ENCODE results near the gene MAEA.
A peak's percentile ranks its signal among the peaks of the same experiment; 100 is the strongest.

MAEA gene

DNA sequence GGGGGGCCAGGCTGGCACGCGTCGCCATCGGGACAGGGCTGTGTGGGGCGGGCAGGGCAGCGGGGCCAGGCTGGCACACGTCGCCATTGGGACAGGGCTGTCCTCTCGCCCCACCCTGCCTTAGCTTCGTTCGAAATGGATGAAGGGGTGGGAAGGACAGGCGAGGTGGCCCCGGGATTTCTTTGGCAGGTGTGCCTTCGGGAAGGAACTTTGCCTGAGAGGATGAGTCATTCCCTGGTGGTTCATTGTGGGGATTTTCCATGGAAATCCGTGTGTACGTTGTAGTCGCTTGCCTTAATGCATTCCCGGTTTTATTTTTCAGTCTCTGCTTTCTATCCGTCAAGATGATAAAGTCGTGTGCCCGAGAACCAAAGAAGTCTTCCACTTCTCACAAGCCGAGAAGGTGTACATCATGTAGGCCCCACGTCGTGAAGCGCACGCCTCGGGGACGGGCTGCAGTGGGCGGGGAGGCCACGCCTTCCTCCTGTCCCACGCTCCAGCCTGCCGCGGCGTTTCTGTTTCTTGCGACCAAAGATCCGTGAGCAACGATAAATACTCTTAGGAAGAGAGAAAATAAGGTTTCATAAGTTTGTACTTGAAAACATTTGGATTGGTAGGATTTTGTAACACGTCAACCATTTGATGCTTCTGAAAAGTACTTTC is 49.2 kb downstream of the MAEA start:
- DNase-seq, result no peak

DNA sequence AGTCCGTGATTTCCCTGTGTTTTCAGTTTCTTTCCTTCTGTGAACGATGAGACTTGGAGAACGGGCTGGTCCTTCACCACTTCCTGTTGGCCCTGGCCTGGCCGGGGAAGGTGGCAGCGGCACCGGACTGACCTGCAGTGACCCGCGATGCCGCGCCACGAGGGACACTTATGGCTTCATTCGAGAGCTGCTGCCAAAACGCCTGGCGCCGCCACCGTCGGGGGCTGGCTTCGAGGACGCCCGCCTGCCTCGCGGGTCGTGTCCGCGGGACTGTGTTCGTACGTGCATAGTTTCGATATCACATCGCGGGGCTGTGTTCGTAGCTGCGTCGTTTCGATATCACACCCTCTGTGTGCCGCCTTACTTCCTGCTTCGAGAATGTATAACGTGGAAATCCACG is 49.8 kb downstream of the MAEA start:
- DNase-seq, result no peak

DNA sequence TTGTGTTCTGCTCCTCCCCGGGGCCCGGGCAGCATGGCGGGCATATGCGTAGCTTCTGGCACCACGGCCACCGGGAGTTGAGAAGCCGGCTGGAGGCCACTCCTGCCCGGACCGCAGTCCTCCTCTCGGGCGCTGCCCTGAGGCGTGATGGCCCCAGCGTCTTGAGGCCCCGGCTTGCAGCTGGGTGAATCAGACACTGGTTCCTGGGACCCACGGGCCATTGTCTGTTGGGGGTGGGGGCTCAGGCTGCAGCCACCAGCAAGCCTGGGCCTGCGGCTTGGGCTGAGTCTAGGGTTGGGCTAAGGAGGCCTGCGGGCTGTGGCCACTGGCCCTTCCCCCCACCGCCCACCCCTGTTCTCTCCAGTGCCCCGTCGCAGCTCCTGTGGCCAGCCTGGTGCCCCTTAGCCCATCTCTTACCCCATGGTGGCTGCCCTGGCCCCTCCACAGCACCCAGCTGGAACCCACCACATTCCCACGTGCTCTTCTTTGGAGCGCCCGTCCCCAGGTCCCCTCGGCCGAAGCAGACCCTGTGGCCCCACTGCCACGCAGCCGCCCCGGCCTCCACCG is 50.6 kb downstream of the MAEA start:
- DNase-seq, result no peak

DNA sequence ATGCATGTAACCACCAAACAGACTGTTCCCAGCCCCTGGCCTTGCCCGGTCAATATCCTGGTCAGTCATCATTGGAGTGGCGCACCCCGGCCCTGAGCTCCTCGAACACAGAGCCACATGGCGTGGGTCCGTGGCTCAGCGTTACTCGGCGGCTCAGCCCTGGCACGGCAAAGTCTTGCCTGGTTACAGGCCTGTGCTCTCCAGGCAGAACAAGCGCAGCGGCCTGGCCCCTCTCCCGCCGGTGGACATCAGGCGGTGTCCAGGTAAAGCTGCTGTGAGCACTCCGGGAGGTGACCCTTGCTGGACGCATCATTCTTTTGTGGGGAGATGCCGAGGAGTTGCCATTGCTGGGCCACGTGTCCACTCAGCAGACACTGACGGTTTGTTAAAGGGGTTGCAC is 51.2 kb downstream of the MAEA start:
- no peak for DNase-seq

DNA sequence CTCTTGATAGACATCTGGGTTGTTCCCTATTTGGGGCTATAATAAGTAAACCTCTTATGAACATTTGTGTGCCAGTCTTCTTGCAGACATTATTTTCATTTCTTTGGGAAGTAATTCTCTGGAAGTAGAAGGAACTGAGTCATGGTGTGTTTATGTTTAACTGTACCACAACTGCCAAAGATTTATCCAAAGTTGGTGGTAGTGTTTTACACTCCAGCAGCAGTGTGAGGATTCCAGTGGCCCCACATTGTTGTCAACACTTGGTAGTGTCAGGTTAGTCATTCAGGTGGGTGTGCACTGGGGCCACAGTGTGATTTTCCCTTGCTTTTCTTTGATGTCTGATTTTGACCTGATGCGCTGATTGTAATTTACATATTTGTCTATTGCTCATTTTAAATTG is 52.3 kb downstream of the MAEA start:
- DNase-seq, result no peak

DNA sequence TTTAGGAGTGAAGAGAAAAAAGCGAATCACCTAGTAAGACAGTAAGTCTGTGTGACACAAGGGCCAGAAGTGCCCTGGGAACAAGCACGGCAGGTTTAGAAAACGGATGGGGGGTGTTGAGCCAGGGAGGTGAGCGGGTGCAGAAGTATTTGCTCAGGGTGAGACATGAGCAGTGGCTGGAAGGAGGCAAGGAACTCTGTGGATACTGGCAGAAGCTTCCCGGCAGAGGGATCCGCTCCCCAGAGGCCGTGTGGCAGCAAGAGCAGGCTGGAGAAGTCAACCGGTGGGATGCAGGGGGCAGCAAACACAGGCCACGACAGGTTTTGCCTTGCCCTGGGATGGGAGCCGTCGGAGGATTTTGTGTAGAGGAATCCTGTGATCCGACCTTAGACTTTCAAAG is 55.0 kb downstream of the MAEA start:
- no peak for DNase-seq

DNA sequence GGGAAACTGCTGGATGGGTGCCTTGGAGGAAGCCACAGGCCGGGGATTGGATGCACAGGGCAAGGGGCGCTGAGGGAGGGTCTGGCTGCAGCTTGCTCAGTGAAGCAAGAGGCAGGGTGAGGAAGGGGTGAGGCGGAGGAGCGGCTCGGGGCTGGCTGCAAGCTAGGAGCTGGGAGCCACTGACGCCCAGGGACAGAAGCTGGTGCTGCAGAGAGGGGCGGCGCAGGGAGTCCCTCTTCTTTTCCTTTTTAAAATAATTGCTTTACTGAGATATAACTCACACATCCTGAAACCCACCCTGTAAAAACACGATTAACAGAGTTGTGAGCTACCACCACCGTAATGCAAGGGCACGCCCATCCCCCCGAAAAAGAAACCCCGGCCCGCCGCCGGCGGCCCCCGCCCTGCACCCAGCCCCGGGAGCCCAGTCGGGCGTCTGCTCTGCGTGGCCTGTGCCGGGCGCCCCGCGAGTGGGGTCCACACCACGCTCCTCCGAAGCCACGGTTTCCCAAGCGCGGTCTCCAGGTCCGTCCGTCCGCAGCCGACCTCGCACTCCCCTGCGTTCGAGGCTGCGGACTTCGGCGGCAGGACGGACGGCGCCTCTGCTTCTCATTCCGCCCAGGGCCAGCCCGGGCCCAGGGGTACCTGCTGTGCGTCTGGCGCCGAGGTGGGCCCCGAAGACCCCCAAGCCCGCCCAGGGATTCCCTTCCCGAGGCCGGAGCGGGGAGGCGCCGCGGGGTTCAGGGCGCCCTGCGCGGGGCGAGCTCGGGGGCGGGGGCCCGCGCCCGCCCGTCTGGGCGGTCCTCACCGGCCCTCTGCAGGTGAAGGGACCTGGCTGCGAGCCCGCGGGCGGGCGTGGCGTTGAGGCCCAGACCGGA is 56.5 kb downstream of the MAEA start:
- peak; percentile 37 to 50 for DNase-seq

DNA sequence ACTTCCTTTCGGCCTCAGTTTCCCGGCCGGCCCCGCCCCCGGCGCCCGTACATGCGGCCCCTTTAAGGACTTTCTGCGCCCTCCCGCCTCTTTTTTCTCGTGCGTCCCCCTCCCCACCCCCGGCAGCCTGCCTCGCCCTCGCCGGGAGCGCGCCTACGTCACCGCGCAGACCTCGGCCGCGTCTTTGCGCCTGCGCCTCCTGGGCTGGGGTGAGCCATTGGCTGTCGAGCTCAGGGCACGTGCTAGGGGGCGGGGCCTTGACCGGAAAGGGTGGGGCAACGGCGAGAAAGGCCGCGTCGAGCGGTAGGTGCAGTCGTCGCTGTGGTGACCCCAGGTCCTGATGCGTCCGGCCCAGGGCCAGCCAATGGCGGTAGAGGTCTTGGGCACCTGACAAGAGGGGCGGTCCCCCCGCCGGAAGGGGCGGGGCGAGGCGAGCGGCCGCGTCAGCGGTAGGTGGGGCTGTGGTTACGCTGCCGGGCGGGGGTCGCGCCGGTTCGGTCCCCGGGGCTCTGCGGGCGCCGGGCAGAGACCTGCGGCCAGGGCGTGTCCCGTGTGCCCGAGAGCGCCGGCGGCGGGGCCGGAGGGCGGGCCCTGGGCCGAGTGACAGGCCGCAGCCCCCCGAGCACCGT is 57.2 kb downstream of the MAEA start, which contains the start of gene UVSSA:
Gene UVSSA (plus strand): TSS at position 428 of the 629 bp plus-strand sequence. CDS start 884 bp downstream, outside the sequence.
- peak; percentile 97 to 98 for DNase-seq

DNA sequence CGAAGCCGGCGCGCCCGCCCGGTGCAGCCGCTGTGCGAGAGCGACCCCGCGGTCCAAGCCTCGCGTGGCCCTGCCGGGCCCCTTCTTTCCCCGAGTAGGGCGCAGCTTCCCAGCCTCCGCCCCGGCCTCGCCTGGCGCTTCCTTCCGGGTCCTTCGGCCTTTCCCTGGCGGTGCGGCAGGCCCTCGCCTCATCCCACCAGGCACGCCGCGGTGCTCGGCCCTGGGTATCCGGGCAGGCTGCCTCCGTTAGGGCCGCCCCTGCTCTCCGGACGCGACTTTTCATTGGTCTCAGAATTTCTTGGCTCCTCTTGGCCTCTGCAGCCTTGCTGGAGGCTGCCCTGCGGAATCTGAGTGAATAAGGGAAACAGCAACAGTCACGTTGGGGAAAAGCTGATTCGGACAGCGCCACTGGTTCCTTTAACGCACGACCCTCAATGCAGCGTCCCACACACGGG is 57.7 kb downstream of the MAEA start:
- peak; percentile 18 to 75 for DNase-seq

DNA sequence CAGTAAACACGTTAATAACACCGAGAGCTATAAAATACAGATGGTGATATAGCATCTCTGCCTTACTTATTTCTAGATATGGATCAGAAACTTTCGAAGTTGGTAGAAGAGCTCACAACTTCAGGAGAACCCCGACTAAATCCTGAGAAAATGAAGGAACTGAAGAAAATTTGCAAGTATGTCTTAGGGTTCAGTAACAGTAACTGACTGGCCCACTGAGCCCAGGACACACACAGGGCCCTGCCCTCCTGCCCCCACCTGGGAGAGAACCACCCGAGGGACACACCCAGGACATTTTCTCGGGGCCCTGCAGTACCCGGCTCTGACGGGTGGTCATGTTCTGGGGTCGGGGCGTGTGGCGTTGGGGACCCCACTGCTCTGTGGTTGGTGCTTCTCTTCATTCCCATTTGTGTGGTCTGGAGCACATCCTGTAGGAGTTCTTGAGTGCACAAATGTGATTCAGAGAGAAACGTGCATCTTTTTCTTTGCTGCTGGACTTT is 58.4 kb downstream of the MAEA start:
- no peak for DNase-seq

DNA sequence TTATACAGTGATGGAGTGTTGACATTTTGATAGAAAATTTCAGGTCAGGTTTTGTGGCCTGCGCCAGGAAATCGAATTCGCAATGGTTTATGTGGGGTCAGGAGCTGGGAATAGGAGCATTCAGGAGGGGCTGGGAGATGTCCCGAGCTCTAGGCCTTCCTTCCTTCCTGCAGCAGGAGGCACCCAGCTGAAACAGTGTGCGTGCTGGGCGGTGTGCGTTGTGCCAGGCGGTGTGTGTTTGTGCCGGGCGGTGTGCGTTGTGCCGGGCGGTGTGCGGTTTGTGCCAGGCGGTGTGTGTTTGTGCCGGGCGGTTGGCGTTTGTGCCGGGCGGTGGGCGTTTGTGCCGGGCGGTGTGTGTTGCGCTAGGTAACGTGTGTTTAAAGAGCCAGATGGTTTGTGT is 59.1 kb downstream of the MAEA start:
- DNase-seq, result no peak

DNA sequence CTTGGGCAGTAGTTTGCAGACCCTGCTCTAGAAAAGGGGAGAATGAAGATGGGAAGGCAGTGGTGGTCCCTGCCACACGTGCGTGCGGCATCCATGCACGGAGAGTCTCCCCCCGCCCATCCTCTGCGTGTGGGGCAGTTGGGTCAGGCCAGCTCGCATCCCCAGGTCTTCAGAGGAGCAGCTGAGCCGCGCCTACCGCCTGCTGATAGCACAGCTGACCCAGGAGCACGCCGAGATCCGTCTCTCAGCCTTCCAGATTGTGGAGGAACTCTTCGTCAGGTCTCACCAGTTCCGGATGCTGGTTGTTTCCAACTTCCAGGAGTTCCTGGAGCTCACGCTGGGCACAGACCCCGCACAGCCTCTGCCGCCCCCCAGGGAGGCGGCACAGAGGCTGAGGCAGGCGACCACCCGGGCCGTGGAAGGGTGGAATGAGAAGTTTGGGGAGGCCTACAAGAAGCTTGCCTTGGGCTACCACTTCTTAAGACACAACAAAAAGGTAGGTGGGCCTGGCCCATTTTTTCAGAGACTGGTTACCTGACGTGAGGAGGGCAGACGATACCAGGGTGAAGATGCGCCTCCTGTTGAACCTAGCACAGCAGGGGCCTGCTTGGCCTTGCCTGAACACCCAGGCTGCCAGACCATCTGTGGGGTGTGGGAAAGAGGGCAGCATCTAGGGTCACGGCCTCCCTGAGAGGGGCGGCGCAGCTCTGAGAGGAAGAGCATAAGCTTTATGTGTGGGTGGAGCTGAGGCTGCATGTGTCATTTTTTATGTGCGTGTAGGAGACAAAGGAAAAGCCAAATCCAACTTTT is 59.9 kb downstream of the MAEA start:
- no peak for DNase-seq

DNA sequence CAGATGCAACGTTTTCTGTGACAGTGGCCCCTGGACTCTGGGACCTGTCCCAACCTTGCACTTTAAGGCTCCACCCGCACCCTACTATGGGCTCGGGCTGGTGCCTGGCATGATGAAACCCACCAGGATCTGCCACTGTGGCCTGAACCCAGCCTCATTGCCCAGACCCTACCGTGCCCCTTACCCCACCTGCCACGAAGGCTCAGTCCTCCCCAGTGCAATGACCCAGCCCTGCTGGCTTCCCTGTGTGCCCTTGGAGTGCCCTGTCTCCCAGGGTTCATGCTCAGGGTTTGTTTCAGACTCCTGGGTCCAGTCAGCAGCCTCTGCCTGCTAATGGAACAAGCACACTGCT is 60.5 kb downstream of the MAEA start:
- DNase-seq, result no peak

DNA sequence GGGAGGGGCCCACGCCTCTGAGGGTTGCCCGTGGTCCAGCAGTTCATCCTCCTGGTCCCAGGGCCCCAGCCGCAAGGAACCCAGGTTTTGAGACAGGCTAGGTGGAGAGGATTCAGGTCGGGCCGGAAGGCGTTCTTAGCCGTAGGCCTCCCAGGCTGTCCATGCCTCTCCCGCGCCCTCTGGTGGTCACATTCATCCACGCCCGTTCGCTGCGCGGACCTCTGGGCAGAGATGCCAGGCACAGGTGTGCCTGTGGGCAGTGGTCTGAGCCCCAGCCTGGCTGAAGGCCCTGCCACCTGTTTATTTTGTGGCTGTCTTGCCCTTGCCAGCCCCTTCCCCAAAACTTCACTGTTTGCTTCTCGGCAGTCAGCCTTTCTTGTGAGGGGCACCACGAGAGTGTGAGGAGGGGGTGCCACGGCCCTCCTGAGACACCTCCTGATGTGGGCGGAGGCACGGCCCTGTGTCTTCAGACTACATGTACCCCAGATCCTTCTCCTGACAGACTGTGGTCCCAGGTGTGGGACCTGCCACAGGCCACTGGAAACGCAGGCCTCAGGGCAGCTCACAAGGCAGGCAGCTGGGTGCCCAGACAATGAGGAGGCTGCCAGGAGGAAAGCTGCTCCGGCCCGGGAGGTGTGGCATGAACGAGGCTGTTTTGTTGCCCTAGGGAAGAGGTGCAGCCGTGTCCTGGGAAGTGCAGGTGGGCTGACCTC is 62.3 kb downstream of the MAEA start:
- peak; percentile 32 to 57 for DNase-seq

DNA sequence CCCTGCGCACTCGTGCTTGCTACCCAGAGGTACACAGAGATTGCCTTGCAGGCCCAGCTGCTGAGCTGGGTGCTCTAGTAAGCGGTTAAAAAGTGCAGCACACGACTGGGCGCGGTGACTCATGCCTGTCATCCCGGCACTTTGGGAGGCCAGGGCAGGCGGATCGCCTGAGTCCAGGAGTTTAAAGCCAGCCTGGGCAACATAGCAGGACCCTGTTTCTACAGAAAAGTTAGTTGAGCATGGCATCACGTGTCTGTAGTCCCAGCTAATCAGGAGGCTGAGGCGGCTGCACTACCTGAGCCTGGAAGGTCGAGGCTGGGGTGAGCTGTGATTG is 62.8 kb downstream of the MAEA start:
- no peak for DNase-seq

DNA sequence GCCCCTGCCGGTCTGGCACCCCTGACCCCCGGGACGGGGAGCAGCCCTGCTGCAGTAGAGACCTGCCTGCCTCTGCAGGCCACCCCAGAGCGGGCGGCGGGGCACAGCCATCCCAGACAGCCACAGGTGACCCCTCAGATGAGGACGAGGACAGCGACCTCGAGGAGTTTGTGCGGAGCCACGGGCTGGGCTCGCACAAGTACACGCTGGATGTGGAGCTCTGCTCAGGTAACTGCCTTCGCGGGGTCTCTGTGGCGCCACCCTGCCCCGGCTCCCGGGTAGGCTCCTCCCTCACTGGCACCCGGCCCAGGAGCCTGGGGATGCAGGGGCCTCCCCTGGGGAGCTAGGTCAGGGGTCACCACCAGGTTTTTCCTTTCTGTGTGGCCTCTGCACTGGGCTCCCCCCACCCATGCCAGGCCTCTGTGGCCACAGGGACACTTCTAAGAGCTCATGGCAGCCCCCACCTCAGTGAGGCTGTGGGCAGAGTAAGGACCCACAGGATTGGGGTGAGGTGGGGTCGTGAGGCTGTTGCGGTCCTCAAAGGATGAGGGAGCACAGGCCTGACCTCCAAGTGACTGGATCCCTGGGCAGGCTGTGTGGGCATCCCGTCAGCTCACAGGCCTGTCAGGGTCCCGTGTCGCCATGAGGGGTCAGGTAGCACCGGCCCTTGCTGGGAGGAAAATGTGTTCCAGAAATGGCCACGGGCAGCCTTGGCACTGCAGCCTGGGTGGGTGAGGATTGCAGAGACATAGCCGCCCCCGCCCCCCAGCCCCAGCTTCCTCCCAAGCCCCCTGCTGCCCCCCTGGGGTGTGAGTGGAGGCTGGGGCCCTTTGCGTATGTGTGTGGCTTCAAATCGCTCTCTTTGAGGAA is 63.7 kb downstream of the MAEA start:
- no peak for DNase-seq

DNA sequence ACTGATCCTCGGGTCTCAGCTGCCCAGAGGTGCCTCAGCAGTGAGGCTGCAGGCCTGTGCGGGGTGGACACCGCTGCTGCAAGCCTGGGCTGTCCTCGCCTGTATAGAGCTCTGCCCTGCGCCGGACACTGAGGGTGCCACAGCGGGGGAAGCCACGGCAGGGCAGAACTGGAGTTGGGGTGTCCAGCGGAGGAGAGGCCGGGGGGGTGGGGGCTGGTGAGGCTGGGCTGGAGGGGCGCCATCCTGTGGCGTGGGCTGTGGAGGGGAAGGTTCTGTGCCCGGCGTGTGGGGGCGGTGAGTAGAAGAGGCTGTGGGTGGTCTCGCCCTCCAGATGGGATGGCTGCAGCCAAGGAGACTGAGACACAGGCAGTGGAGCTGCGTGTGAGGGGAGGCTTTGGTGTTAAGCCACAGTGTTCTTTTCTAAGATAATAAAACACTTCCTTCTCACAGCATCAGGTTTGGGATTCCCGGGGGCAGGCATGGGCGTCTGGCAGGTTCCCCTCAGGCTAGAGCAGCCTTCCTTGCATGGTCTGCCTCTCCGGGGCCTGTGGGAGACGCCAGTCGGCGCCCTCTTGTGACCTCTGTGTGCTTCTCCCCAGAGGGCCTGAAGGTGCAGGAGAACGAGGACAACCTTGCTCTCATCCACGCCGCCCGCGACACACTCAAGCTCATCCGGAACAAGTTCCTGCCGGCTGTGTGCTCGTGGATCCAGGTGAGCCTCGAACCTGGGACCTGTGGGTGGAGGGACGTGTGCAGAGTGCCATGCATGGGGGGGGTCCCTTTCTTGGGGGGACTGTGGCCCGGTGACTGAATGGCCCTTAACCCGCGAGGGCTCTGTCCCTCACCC is 64.7 kb downstream of the MAEA start:
- DNase-seq, result no peak

DNA sequence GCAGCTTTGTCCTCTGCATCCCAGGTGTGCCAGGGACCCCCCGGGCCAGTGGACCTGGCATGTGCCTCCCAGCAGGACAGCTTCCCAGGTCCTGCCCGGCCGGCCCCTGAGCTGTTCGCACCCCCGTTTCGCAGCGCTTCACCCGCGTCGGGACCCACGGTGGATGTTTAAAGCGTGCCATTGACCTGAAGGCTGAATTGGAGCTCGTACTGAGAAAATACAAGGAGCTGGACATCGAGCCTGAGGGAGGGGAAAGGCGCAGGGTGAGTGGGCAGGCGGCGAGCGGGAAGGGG is 65.2 kb downstream of the MAEA start:
- no peak for DNase-seq

DNA sequence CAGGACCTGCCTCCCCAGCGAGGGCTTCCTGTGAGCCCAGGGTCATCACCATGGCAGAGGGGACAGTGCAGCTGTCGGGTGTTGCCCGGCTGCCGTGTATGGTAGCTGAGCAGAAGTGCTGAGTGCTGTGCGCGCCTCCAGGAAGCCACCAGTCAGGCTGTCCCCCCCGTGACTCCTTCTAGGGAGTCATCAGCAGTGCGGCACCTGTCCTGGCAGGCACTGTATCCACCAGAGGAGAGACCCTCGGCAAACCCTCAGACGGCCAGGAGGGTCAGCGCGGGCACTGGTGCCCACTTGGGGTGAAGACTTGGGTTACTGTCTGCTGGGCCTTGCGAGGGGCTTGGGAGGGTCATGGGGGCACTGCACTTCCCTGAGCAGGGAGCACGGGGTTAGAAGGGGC is 65.7 kb downstream of the MAEA start:
- DNase-seq, result no peak
